B cell (primary cell): Measurements from ENCODE around the gene ECE1. TPM values are rescaled to one million over a fixed set of nuclear protein-coding genes. Genes with fewer than 3 reads are reported as not detected.

ENCODE experiments used
- ATAC-seq: fragments of 200-7000 bp; cut with Tn5 transposase; one replicate; pipeline ENCODE4 v1.10.0; 2021; ENCODE audit warnings: low read depth, mild to moderate bottlenecking, moderate number of reproducible peaks, moderate library complexity
- CTCF ChIA-PET: fragments of 350-600 bp; sonication (Branson Sonifier 250); formaldehyde crosslinking; loops from one replicate; lab custom pipeline; 2021; ENCODE audit warnings: antibody characterized with exemption, inconsistent platforms; lab: Charles Lee
- POLR2A ChIA-PET: fragments of 350-600 bp; sonication (Branson Sonifier 250); formaldehyde crosslinking; loops from one replicate; lab custom pipeline; 2021; ENCODE audit warnings: antibody characterized with exemption; lab: Charles Lee
- DNase-seq: peaks from one replicate; pipeline ENCODE4 v3.0.0; 2013
- H2AFZ ChIP-seq: 2 replicates; pipeline ENCODE4 v1.6.1; 2012; ENCODE audit warnings: mild to moderate bottlenecking, low read depth, low read length; ENCODE audit not compliant: insufficient read depth, poor library complexity, severe bottlenecking
- H3K27ac ChIP-seq, 2 donors: 1 replicate in 1 of 2; 2 replicates in 1 of 2; pipeline ENCODE4 v1.5.1; 2012 to 2013; ENCODE audit warnings: low read length in 2 of 2, mild to moderate bottlenecking in 2 of 2, moderate library complexity in 1 of 2
- H3K27me3 ChIP-seq, 4 experiments: fragments of 200-600 bp in 1 of 4; sonication (generic) in 1 of 4; replicated peaks in 1 of 4; 1 replicate in 2 of 4; 2 replicates in 2 of 4; pipeline versions ENCODE4 v1.6.1 to v1.7.0; 2013 to 2016; ENCODE audit warnings: low read length in 3 of 4, mild to moderate bottlenecking in 2 of 4, mixed read lengths in 1 of 4, moderate library complexity in 1 of 4; ENCODE audit not compliant: insufficient read depth in 4 of 4, control insufficient read depth in 3 of 4; ENCODE audit errors: control extremely low read depth in 1 of 4
- H3K36me3 ChIP-seq, 2 experiments: replicated peaks in 1 of 2; 1 replicate in 1 of 2; 2 replicates in 1 of 2; pipeline versions ENCODE4 v1.6.1 to v1.7.1; 2013; ENCODE audit warnings: low read length in 1 of 2; ENCODE audit not compliant: insufficient read depth in 2 of 2, control insufficient read depth in 1 of 2; ENCODE audit errors: control extremely low read depth in 1 of 2, extremely low read depth in 1 of 2
- H3K4me1 ChIP-seq, 2 donors: fragments of 200-600 bp in 1 of 2; sonication (generic) in 1 of 2; 1 replicate in 1 of 2; 2 replicates in 1 of 2; pipeline versions ENCODE4 v1.5.1 to v1.6.1; 2013 to 2017; ENCODE audit warnings: low read length in 2 of 2; ENCODE audit not compliant: control insufficient read depth in 2 of 2, insufficient read depth in 2 of 2
- H3K4me2 ChIP-seq: replicated peaks from 2 replicates; pipeline ENCODE3; 2012; ENCODE audit warnings: mild to moderate bottlenecking, low read depth, low read length; ENCODE audit not compliant: poor library complexity, severe bottlenecking
- H3K4me3 ChIP-seq, 5 experiments: fragments of 200-600 bp in 1 of 5; sonication (generic) in 1 of 5; 1 replicate in 3 of 5; 2 replicates in 2 of 5; pipeline versions ENCODE4 v1.5.1 to v1.7.0; 2011 to 2016; ENCODE audit warnings: low read length in 4 of 5, mild to moderate bottlenecking in 4 of 5, low read depth in 2 of 5, control low read depth in 1 of 5, moderate library complexity in 1 of 5; ENCODE audit not compliant: insufficient read depth in 1 of 5; ENCODE audit errors: control extremely low read depth in 1 of 5, extremely low read depth in 1 of 5
- H3K79me2 ChIP-seq: fragments of 200-600 bp; sonication (generic); one replicate; pipeline ENCODE4 v1.6.0; 2016; ENCODE audit warnings: low read length; ENCODE audit not compliant: control insufficient read depth, insufficient read depth
- H3K9ac ChIP-seq: fragments of 200-600 bp; sonication (generic); 2 replicates; pipeline ENCODE4 v1.6.1; 2017; ENCODE audit warnings: mild to moderate bottlenecking, low read length, moderate library complexity
- H3K9me3 ChIP-seq, 3 donors: one replicate each; pipeline versions ENCODE4 v1.6.1 to v1.7.1; 2013; ENCODE audit warnings: low read length in 2 of 3; ENCODE audit not compliant: control insufficient read depth in 2 of 3, insufficient read depth in 1 of 3; ENCODE audit errors: control extremely low read depth in 1 of 3
- H4K20me1 ChIP-seq: 2 replicates; pipeline ENCODE4 v1.6.0; 2012; ENCODE audit warnings: mild to moderate bottlenecking, low read length; ENCODE audit not compliant: insufficient read depth, control insufficient read depth, poor library complexity, severe bottlenecking
- H3K27ac Mint-ChIP-seq: one replicate; pipeline ENCODE4 v1.8.0; 2021; ENCODE audit warnings: mixed read lengths
- H3K27me3 Mint-ChIP-seq: one replicate; pipeline ENCODE4 v1.8.0; 2021; ENCODE audit warnings: mixed read lengths
- H3K4me1 Mint-ChIP-seq: one replicate; pipeline ENCODE4 v1.8.0; 2021; ENCODE audit warnings: mixed read lengths
- H3K4me3 Mint-ChIP-seq: one replicate; pipeline ENCODE4 v1.8.0; 2021; ENCODE audit warnings: mixed read lengths
- H3K9me3 Mint-ChIP-seq: one replicate; pipeline ENCODE4 v1.8.0; 2022; ENCODE audit warnings: mixed read lengths; ENCODE audit not compliant: insufficient read depth
- EZH2 ChIP-seq: IDR thresholded peaks from 2 replicates; pipeline ENCODE4 v1.6.1; 2012; ENCODE audit warnings: borderline replicate concordance, low read depth, mild to moderate bottlenecking, moderate library complexity, low read length; ENCODE audit not compliant: insufficient read depth, poor library complexity, severe bottlenecking
- WGBS: methylation state at CpG from one replicate; pipeline ENCODE4 v1.1.5; 2013; ENCODE audit warnings: missing lambda C conversion rate; ENCODE audit not compliant: insufficient coverage; 5-methylcytosine and 5-hydroxymethylcytosine counted together
- intact Hi-C: fragments of 100-400 bp; cut with micrococcal nuclease; formaldehyde crosslinking; loops from one replicate; pipeline ENCODE4 v1.10.0; 2022
- polyA plus RNA-seq: library from polyadenylated mRNA; depleted of rRNA; stranded (reverse); fragments of >200 nt; gene quantifications from 2 replicates; pipeline ENCODE4 v1.2.3, GENCODE V29; 2012
- total RNA-seq, 2 donors: library from RNA; stranded (reverse); fragments of 120-200 nt in 1 of 2; gene quantifications; 1 replicate in 1 of 2; 2 replicates in 1 of 2; pipeline versions ENCODE4 v1.2.3 to v1.2.4, GENCODE V29; 2013 to 2022
- TF ChIP-seq, protein P1 (sequence below): fragments of 200-600 bp; IDR thresholded peaks from one replicate; pipeline ENCODE4 v1.8.0; 2022; ENCODE audit warnings: antibody characterized with exemption, mild to moderate bottlenecking

ECE1 gene
- total and polyA plus RNA-seq, 2 donors (not counting 1 experiment from before 2014, with no cell fraction given) = 46.7 to 133 TPM

GRCh38 chr1:21219674-21220073 lies 70.6 kb downstream of the ECE1 start:
- Histone ChIP-seq H4K20me1 (peaks cover 12% of the 10 kb centered on the region), H2AFZ (no peak overlapping the region), H3K9ac (no peak overlapping the region), H3K4me1 (no peaks in the 10 kb centered on the region), H3K36me3 (peaks cover 3 to 54% of the 10 kb centered on the region in 2 experiments), H3K79me2 (no peaks in the 10 kb centered on the region), H3K4me2 (no peak overlapping the region), H3K27me3 (no peaks in the 10 kb centered on the region), H3K9me3 (no peaks in the 10 kb centered on the region), H3K4me3 (no peak overlapping the region), H3K27ac (no peak overlapping the region)
- no peak overlapping the region for H3K27ac Mint-ChIP-seq
- H3K4me3 Mint-ChIP-seq = no peak overlapping the region
- ChIA-PET POLR2A (no interaction called here), CTCF (interaction anchor here (1.2 to 7.6 kb wide), 4 partner anchors 14 to 148 kb away, joined by 3 to 95 read pairs (median 18); no protein-coding TSS in a partner anchor)
- H3K9me3 Mint-ChIP-seq = no peaks in the 10 kb centered on the region
- DNase-seq (no peak), ATAC-seq (no peak)
- H3K27me3 Mint-ChIP-seq = no peaks in the 10 kb centered on the region
- intact Hi-C loops = loop anchor here (5.0 kb wide), 1 partner anchor 148 kb away; no protein-coding TSS in a partner anchor
- no peak for TF ChIP-seq EZH2
- TF ChIP-seq, protein P1, sequence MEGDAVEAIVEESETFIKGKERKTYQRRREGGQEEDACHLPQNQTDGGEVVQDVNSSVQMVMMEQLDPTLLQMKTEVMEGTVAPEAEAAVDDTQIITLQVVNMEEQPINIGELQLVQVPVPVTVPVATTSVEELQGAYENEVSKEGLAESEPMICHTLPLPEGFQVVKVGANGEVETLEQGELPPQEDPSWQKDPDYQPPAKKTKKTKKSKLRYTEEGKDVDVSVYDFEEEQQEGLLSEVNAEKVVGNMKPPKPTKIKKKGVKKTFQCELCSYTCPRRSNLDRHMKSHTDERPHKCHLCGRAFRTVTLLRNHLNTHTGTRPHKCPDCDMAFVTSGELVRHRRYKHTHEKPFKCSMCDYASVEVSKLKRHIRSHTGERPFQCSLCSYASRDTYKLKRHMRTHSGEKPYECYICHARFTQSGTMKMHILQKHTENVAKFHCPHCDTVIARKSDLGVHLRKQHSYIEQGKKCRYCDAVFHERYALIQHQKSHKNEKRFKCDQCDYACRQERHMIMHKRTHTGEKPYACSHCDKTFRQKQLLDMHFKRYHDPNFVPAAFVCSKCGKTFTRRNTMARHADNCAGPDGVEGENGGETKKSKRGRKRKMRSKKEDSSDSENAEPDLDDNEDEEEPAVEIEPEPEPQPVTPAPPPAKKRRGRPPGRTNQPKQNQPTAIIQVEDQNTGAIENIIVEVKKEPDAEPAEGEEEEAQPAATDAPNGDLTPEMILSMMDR = no peak
- WGBS = 97% methylated on average over 21 of the region's 21 CpGs
- peaks cover 5% of the 10 kb centered on the region for H3K4me1 Mint-ChIP-seq

DNA sequence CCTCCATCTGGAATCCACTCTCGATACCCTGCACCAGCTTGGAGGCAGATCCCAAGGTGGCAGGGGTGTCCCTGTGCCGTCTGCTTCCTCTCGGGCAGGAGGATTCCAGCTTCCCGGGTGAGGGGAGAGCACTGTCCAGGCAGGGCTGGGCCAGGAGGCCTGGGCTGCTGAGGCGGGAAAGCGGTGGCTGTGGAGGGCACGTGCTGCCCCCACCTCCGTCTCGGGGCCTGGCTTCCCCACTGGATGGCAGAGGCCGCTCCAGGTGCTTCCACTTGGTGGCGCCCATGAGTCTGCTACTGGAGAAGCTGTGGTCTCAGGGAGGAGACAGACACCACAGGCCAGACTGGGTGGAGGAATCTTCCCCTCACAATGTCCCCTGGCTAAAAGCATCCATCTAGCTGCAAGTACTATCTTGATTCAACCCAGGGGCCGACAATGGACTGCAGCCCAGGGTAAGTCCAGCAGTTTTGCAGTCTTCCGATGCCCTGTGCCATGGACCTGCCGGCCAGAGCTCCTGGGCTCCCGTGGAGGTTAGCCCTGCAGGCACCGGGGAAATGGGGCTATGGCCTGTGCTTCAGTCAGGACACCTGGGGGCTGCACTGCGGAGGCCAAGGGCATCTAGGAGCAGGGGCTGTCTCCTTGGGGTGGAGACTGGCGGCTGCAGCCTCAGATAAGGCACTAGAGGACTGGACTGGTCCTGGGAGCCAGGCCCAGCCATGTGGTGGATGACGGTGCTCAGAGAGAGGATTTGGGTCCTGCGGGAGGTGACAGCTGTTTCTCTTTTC lies 72.3 kb downstream of the ECE1 start:
- Mint-ChIP-seq H3K27me3 (no peaks in the 10 kb centered on the region), H3K4me1 (peaks cover 5% of the 10 kb centered on the region), H3K4me3 (no peak overlapping the region), H3K27ac (no peak overlapping the region), H3K9me3 (no peaks in the 10 kb centered on the region)
- H4K20me1 ChIP-seq = peaks cover 12% of the 10 kb centered on the region
- H3K4me2 ChIP-seq = no peak overlapping the region
- DNase-seq (peak; percentile 27), ATAC-seq (no peak)
- WGBS = 96% methylated on average over 17 of the region's 20 CpGs
- ChIA-PET POLR2A (no interaction called here), CTCF (interaction anchor here (0.6 to 7.6 kb wide), 15 partner anchors 8 to 521 kb away, joined by 3 to 95 read pairs (median 4); no protein-coding TSS in a partner anchor)
- no peaks in the 10 kb centered on the region for H3K27me3 ChIP-seq
- H3K27ac ChIP-seq = no peak overlapping the region
- no peak overlapping the region for H2AFZ ChIP-seq
- H3K79me2 ChIP-seq = no peaks in the 10 kb centered on the region
- H3K9ac ChIP-seq = no peak overlapping the region
- peaks cover 2 to 44% of the 10 kb centered on the region in 2 experiments for H3K36me3 ChIP-seq
- no peaks in the 10 kb centered on the region for H3K9me3 ChIP-seq
- no peaks in the 10 kb centered on the region for H3K4me1 ChIP-seq
- TF ChIP-seq, protein P1 = peak; percentile 31
- TF ChIP-seq EZH2 = no peak
- intact Hi-C loops = loop anchor here (5.0 kb wide), 1 partner anchor 149 kb away; no protein-coding TSS in a partner anchor
- no peak overlapping the region for H3K4me3 ChIP-seq
